HG03571 (cell line): ENCODE measurements around the gene AKR1C3.
"Not testable (repeated sequence)": the region's sequence is repeated elsewhere in the genome, so short reads cannot be mapped to it uniquely, and the experiment has no call there.

Experiments
- ATAC-seq: cut with Tn5 transposase; IDR thresholded peaks from one replicate; pipeline ENCODE4 v1.9.1; 2021; ENCODE audit not compliant: unreplicated experiment

The AKR1C3 gene

DNA sequence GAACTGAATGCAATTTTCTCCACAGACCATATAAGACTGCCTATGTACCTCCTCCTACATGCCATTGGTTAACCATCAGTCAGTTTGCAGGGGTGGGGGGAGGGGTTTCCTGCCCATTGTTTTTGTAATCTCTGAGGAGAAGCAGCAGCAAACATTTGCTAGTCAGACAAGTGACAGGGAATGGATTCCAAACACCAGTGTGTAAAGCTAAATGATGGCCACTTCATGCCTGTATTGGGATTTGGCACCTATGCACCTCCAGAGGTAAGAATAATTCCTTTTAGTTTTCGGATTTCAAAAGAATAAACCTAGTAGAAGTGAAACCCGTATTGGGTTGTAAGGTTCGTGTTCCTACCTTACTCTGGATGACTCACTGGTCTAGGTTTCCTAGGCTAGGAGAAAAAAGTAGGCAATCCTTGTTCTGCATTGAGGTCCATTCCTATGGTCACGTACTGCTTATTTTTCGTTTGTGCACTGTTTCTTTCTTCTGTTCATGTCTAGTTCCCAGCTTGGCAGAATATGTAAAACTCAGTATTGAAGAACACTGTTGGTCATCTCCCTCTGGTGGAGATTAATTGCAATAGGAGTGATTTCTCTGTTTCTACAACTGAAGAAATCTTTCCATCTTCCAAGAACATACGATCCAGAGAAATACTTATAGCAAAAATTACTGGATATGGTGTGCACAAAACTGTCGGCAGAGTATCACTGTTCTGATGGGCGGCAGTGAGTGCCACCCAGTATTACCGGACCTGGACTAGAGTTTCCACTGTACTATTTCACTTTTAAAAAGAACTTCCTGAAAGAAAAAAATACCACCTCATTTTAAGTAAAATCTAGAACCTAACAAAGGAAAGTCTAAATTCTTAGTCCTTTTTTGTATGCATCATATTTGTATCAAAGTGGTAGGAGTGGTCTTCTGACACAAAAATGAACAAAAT, at the start of gene AKR1C3:
AKR1C3 (plus strand) TSS at position 150 of the 941 bp plus-strand sequence; CDS start at position 181, 31 bp downstream.
- no peak for ATAC-seq

DNA sequence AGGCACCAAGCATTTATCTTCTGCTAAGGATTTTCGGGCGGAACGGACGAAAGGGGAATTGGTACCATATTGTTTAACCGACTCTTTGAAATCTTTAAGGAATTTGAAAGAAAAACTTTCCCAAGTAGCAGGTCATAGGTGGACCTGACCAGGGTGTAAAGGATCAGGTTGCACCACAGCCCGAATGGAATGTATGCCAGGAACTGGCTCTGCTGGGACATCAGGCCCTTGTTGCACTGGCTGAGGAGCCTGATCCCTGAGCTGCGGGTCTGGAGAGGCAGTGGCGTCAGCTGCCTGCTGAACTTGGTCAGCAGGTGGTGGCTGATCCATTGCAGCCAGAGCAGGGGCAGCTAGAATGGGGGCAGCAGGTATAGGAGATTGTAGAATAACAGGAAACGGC, 49.1 kb upstream of the AKR1C3 start:
- ATAC-seq = no peak

DNA sequence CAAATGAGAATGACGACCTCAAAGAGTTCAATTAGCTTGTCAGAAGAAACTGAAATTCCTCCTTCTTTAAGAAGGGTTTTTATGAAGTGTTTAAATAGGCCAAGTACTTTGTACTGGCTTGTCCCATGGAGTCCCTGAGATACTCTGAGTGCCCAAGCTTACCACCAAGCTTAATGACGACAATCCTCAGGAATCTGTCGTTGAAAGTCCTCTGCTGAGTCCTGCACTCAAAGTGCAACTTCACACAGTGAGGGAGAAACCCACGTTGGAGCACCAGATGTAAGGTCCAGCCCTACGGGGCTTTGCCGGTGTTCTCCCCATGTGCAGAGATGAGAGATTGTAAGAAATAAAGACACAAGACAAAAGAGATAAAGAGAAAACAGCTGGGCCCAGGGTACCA, 47.8 kb upstream of the AKR1C3 start:
- ATAC-seq = no peak

DNA sequence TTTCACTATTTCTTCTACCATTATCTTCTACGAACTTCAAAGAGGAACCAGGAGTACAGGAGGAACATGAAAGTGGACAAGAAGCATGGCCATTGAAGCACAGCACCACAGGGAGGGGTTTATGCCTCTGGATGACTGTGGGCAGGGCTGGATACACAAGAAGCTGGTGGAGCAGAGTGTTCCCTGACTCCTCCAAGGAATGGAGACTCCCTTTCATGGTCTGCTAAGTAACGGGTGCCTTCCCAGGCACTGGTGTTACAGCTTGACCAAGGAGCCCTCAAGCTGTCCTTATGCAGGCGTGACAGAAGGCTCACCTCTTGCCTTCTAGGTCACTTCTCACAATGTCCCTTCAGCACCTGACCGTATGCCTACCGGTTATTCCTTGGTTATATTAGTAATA, 47.2 kb upstream of the AKR1C3 start:
- not testable (repeated sequence) for ATAC-seq

DNA sequence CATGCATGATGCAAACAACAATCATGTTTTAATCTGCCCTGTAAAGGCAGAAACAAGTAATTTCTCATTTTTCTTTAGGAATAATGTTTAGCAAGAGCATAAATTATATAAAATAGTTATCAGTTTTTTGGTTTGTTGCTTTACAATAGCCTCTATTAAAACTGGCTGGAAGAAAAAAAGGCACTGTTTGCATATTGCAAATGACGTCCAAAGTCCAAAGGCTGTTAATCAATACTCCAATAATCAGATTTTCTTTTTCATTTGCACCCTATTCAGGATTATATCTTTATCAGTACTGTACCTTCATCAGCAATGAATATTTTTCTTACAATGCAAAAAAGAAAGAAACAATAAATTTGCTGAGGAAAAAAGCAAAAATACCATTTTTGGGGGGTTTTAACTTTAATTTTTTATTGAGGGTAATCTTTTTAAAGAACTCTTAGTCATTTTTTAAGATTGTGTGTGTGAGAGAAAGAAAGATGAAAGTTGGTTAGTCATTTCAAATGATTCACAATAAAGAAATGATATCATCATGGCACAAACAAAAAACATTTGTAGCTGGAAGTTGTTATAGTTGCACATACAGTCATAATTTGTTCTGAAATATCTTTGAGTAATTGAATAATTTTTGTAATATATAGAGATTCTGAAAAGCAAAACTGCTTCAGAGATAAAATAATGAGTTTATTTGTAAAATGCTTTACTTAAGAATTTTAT, 46.1 kb upstream of the AKR1C3 start:
- ATAC-seq = no peak

DNA sequence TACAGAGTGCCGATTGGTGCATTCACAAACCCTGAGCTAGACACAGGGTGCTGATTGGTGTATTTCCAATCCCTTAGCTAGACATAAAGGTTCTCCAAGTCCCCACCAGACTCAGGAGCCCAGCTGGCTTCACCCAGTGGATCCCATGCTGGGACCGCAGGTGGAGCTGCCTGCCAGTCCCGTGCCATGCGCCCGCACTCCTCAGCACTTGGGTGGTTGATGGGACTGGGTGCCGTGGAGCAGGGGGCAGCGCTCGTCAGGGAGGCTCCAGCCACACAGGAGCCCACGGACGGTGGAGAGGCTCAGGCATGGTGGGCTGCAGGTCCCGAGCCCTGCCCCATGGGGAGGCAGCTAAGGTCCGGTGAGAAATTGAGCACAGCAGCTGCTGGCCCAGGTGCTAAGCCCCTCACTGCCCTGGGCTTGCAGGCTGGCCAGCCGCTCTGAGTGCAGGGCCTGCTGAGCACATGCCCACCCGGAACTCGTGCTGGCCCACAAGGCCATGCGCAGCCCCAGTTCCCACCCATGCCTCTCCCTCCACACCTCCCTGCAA, 41.2 kb upstream of the AKR1C3 start:
- ATAC-seq = not testable (repeated sequence)

DNA sequence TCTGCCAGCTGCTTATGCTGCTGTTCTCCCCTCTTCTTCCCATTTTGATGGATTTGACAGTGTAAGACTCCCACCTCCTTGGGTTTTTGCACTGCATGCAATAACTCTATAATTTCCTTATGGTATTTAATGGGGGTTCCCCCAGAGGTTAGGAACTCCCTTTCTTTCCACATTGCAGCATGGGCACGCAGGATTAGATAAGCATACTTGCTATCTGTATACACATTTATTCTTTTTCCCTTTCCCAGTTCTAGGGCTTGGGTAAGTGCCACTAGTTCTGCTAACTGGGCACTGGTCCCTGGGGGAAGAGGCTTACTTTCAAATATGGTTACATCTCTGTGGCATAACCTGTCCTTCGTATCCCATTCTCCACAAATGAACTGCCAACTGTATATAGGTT, 39.4 kb upstream of the AKR1C3 start:
- ATAC-seq = not testable (repeated sequence)

DNA sequence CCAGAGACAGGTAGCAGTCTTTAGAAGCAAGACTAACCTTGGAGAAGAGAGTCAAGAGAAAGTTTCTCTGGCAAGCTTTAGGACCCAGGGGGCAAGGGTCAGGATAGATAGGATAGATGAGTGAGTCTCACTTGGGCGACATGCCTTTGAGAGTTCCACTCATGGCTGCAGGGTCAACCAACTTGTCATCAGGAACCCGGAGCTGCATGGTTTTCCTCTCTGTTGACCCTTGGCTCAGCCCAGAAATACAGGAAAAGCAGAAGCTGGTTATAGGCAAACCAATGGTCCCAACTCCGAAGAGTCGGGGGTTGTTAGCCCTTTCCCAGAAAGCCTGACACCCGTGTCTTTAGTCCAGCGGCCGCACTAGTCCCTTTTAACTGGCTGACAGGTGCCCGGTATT, 34.9 kb upstream of the AKR1C3 start:
- not testable (repeated sequence) for ATAC-seq

DNA sequence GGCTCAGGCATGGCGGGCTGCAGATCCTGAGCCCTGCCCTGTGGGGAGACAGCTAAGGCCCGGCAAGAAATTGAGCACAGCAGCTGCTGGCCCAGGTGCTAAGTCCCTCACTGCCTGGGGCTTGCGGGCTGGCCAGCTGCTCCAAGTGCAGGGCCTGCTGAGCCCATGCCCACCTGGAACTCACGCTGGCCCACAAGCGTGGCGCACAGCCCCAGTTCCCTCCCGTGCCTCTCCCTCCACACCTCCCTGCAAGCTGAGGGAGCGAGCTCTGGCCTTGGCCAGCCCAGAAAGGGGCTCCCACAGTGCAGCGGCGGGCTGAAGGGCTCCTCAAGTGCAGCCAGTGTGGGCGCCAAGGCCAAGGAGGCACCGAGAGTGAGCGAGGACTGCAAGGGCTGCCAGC, 33.4 kb upstream of the AKR1C3 start:
- ATAC-seq = not testable (repeated sequence)

DNA sequence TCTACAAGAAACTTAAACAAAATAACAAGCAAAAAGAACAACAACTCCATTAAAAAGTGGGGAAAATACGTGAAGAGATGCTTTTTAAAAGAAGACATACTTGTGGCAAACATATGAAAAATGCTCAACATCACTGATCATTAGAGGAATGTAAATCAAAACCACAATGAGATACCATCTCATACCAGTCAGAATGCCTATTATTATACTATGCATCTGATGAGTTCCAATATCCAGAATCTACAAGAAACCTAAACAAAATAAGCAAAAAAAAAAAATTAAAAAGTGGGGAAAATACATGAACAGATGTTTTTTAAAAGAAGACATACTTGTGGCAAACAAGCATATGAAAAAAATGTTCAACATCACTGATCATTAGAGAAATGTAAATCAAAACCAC, 29.6 kb upstream of the AKR1C3 start:
- no peak for ATAC-seq

DNA sequence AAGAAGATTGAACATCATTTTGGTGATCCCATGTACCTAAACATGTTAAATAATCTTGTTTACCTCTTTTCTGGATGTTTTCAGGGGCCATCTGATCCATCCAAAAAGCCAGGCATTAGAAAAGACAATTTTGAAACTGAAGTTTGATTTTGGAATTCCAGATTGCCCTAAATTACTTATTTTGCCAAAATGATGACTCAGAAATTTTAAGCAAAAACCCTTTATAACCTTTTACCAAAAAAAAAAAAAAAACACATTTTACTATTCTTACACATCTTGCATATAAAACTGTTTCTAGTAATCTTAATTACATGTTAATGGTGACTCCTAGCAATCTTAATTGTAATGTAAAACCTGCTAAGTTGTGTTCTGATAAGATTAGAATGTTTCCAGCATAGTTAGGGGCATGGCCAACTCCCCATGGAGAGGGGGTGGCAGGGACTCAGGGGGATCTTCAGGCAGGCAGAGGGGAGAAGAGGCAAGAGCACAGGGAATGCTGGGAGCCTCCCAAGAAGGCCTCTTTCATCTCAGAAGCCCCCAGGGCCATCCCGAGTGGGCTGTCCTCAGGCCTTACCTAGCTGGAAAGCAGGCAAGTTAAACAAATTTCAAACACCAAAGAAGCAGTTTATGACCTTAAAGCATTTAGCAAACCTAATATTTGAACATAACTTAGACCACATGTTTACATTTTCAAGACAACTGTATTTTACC, 25.8 kb upstream of the AKR1C3 start:
- ATAC-seq = no peak

DNA sequence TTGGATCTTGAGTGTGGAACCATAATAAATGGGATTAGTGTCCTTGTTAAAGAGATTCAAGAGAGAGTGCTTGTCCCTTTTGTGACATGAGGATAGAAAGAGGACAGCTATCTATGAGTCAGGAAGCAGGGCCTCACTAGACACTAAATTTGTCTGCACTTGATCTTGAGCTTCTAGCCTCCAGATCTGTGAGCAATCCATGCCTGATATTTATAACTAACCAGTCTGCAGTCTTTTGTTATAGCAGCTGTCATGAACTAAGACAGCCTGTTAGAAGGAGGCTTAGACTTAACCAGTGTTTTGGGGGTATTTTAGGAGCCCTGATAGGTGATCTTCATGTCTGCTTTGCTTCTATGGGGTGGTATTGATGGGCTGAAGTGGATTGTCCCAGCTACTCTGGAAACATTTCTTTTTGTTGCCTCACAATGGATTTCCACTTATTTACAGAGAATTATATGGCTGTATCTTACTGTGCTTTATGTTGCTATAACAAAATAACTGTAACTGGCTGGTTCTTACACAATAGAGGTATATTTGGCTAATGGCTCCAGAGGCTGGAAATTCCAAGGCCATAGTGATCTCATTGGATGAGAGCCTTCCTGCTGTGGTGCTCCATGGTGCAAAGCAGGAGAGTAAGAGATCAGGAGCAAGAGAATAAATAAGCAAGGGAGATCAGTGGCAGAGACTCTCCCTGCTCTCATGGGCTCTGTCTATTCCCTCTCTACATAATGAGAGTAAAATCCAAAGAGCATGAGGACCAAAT, 23.4 kb upstream of the AKR1C3 start:
- ATAC-seq = no peak

DNA sequence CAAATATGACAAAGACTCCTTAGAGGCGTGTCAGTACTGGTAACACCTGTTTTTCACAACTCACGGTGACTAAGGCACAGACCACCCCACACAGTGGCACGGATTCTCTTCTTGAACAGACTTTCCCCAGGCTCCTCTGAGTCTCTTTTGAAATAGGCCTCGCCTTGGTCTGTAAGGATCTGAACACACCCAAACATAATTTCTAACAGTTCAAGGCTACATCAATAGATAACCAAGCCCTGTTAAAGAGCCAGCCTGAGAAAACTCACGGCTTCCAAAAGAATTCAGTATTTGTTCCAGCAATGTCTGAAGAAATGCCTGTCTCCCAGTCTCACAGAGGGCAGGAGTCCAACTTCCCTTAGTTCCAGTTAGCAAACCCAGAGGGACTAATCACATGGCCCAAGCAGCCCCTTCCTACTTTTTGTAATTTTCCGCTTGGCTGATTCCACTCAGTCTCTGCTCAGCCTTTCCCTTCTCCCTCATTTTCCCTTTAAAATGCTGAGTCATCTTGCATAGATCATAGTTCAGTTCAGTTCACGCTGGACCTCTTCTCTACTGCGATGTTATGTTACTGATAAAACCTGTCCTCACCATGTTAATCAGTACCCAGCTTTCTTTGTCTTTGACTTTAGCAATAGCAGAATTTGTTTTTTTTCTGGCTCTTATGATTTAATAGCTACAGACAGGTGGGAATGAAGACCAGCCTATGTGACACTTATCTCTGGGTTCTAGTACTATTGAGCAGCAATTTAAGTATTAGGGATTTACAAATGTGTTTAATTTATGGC, 22.6 kb upstream of the AKR1C3 start:
- no peak for ATAC-seq

DNA sequence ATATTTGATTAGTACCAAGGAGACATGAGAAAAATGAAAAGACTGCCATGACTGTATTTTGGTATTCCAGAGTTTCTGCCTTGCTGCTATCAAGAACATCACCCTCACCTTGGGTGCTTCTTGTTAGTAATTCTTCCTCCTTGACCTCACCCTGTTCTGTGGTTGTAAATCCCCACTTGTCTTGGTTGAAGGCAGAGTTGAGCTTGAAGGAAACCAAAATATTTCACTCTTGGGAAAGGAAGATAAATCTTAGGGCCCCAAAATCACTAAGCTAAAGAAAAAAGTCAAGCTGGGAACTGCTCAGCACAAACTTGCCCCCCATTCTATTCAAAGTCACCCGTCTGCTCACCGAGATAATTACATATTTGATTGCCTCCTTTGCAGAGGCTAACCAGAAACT, 20.6 kb upstream of the AKR1C3 start:
- ATAC-seq = no peak

DNA sequence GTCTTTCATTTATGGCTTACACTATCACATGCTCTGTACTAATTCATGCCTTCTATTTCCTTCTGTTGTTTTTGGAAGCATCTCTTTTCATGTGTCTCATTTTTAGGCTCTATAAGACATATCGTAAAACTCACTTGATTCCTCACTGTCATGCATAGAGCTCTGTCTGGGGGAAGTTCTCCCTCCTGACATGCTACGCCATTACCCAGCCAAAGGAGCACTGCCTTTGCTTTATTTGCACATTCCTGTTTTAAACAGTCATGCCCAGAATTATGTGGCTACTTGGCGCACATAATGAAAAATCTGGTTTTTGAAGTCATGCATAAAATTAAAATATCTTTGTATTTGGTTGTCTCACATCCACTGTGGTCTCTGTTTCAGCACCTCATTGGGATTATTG, 17.6 kb upstream of the AKR1C3 start:
- ATAC-seq = no peak

DNA sequence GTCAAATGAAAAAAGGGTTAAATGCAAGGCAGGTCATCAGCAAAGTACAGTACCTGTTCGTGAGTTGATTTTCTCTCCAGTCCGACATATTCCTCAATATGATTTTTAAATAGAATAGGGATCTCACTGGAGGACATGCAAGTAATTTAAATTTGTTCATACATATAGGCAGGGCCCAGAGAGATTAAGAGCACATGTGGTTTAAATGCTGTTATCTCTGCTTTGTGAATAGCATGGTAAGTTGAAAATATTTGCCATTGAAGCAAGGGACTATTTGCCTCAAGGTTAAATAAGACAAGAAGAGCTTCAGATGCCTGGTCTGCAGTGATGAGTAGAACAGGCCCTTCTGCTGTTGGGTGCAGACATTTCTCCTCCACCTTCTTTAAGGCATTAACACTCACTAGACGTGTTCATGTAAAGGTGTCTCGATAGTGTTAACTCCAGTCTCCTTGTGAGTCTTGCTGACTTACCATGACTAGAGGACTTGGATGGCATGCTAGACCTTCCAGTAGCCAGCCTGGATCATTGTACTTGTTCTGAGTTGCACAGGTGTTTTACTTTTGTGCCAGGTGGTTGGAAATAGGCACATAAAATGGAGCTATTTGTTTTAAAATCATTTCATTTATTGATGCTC, 15.6 kb upstream of the AKR1C3 start:
- ATAC-seq = no peak

DNA sequence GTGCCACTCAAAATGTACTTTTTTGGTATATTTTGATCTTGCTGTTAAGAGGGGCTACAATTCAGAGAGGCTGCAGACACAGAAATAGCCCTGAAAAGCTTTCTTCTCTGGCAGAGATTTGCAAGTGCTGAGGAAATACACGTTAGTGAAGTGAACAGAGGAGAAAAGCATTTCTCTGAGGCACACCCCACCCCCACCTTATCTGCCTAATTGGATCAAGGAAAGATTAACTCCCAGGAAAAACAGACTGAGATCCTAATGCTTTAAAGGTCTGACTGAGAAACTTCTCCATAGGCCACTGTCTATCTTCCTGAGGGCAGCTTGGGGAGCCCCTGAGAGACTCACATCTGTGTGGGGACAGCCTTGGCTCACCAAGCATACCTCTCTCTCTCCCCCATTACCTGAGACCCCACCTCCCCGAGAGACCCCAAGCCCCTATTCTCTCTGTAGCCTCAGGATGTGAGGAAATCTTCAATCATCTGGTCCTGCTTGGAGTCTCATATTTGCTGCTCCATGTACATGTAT, 14.8 kb upstream of the AKR1C3 start:
- ATAC-seq = no peak

DNA sequence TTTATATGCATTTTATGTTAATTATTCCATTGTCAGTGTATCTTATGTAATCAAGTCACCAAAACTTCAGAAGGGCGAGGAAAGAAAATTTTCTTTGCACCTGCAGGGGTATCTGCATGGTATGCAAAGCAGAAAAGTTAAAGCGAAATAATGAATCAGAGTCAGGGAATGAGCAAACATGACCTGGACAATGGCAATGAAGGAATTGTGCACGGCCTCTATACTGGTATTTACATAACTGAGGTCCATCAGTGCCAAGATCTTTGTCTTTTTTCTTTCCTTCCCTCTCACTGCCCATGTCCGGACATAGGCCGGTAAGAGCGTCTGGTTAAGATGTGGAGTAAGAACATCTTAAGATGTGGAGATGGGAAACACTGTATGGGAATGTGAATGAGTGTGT, 14.4 kb upstream of the AKR1C3 start:
- ATAC-seq = no peak

DNA sequence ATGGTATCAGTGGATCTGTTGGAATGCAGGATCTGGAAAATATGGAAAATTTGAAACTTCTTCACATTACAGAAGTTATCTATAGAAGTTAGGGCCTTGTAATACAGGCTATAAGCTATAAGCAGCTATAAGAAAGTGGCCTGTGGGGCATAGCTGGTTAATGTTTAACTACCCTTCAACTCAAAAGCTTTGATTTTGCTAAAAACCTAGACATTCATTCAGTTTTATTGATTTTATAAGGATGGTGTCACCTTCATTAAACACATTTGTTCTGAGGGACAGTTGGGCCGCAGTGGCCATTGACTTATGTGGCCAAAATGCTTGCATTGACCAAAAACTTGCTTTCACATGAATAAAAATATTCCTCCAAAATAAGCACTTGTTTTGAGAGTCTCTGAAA, 13.1 kb upstream of the AKR1C3 start:
- ATAC-seq = no peak
